B cell (primary cell): ENCODE measurements around the gene CYTIP. TPM values are rescaled to one million over a fixed set of nuclear protein-coding genes. Genes with fewer than 3 reads are reported as not detected.

Experiments
- ATAC-seq: fragments of 200-7000 bp; cut with Tn5 transposase; one replicate; pipeline ENCODE4 v1.10.0; 2021; ENCODE audit warnings: low read depth, mild to moderate bottlenecking, moderate number of reproducible peaks, moderate library complexity
- CTCF ChIA-PET: fragments of 350-600 bp; sonication (Branson Sonifier 250); formaldehyde crosslinking; loops from one replicate; lab custom pipeline; 2021; ENCODE audit warnings: antibody characterized with exemption, inconsistent platforms; lab: Charles Lee
- POLR2A ChIA-PET: fragments of 350-600 bp; sonication (Branson Sonifier 250); formaldehyde crosslinking; loops from one replicate; lab custom pipeline; 2021; ENCODE audit warnings: antibody characterized with exemption; lab: Charles Lee
- DNase-seq: peaks from one replicate; pipeline ENCODE4 v3.0.0; 2013
- H2AFZ ChIP-seq: 2 replicates; pipeline ENCODE4 v1.6.1; 2012; ENCODE audit warnings: mild to moderate bottlenecking, low read depth, low read length; ENCODE audit not compliant: insufficient read depth, poor library complexity, severe bottlenecking
- H3K27ac ChIP-seq, 2 donors: 1 replicate in 1 of 2; 2 replicates in 1 of 2; pipeline ENCODE4 v1.5.1; 2012 to 2013; ENCODE audit warnings: low read length in 2 of 2, mild to moderate bottlenecking in 2 of 2, moderate library complexity in 1 of 2
- H3K27me3 ChIP-seq, 4 experiments: fragments of 200-600 bp in 1 of 4; sonication (generic) in 1 of 4; replicated peaks in 1 of 4; 1 replicate in 2 of 4; 2 replicates in 2 of 4; pipeline versions ENCODE4 v1.6.1 to v1.7.0; 2013 to 2016; ENCODE audit warnings: low read length in 3 of 4, mild to moderate bottlenecking in 2 of 4, mixed read lengths in 1 of 4, moderate library complexity in 1 of 4; ENCODE audit not compliant: insufficient read depth in 4 of 4, control insufficient read depth in 3 of 4; ENCODE audit errors: control extremely low read depth in 1 of 4
- H3K36me3 ChIP-seq, 2 experiments: replicated peaks in 1 of 2; 1 replicate in 1 of 2; 2 replicates in 1 of 2; pipeline versions ENCODE4 v1.6.1 to v1.7.1; 2013; ENCODE audit warnings: low read length in 1 of 2; ENCODE audit not compliant: insufficient read depth in 2 of 2, control insufficient read depth in 1 of 2; ENCODE audit errors: control extremely low read depth in 1 of 2, extremely low read depth in 1 of 2
- H3K4me1 ChIP-seq, 2 donors: fragments of 200-600 bp in 1 of 2; sonication (generic) in 1 of 2; 1 replicate in 1 of 2; 2 replicates in 1 of 2; pipeline versions ENCODE4 v1.5.1 to v1.6.1; 2013 to 2017; ENCODE audit warnings: low read length in 2 of 2; ENCODE audit not compliant: control insufficient read depth in 2 of 2, insufficient read depth in 2 of 2
- H3K4me2 ChIP-seq: replicated peaks from 2 replicates; pipeline ENCODE3; 2012; ENCODE audit warnings: mild to moderate bottlenecking, low read depth, low read length; ENCODE audit not compliant: poor library complexity, severe bottlenecking
- H3K4me3 ChIP-seq, 5 experiments: fragments of 200-600 bp in 1 of 5; sonication (generic) in 1 of 5; 1 replicate in 3 of 5; 2 replicates in 2 of 5; pipeline versions ENCODE4 v1.5.1 to v1.7.0; 2011 to 2016; ENCODE audit warnings: low read length in 4 of 5, mild to moderate bottlenecking in 4 of 5, low read depth in 2 of 5, control low read depth in 1 of 5, moderate library complexity in 1 of 5; ENCODE audit not compliant: insufficient read depth in 1 of 5; ENCODE audit errors: control extremely low read depth in 1 of 5, extremely low read depth in 1 of 5
- H3K79me2 ChIP-seq: fragments of 200-600 bp; sonication (generic); one replicate; pipeline ENCODE4 v1.6.0; 2016; ENCODE audit warnings: low read length; ENCODE audit not compliant: control insufficient read depth, insufficient read depth
- H3K9ac ChIP-seq: fragments of 200-600 bp; sonication (generic); 2 replicates; pipeline ENCODE4 v1.6.1; 2017; ENCODE audit warnings: mild to moderate bottlenecking, low read length, moderate library complexity
- H3K9me3 ChIP-seq, 3 donors: one replicate each; pipeline versions ENCODE4 v1.6.1 to v1.7.1; 2013; ENCODE audit warnings: low read length in 2 of 3; ENCODE audit not compliant: control insufficient read depth in 2 of 3, insufficient read depth in 1 of 3; ENCODE audit errors: control extremely low read depth in 1 of 3
- H4K20me1 ChIP-seq: 2 replicates; pipeline ENCODE4 v1.6.0; 2012; ENCODE audit warnings: mild to moderate bottlenecking, low read length; ENCODE audit not compliant: insufficient read depth, control insufficient read depth, poor library complexity, severe bottlenecking
- H3K27ac Mint-ChIP-seq: one replicate; pipeline ENCODE4 v1.8.0; 2021; ENCODE audit warnings: mixed read lengths
- H3K27me3 Mint-ChIP-seq: one replicate; pipeline ENCODE4 v1.8.0; 2021; ENCODE audit warnings: mixed read lengths
- H3K4me1 Mint-ChIP-seq: one replicate; pipeline ENCODE4 v1.8.0; 2021; ENCODE audit warnings: mixed read lengths
- H3K4me3 Mint-ChIP-seq: one replicate; pipeline ENCODE4 v1.8.0; 2021; ENCODE audit warnings: mixed read lengths
- H3K9me3 Mint-ChIP-seq: one replicate; pipeline ENCODE4 v1.8.0; 2022; ENCODE audit warnings: mixed read lengths; ENCODE audit not compliant: insufficient read depth
- CTCF ChIP-seq: fragments of 200-600 bp; IDR thresholded peaks from one replicate; pipeline ENCODE4 v1.8.0; 2022; ENCODE audit warnings: antibody characterized with exemption, mild to moderate bottlenecking
- EZH2 ChIP-seq: IDR thresholded peaks from 2 replicates; pipeline ENCODE4 v1.6.1; 2012; ENCODE audit warnings: borderline replicate concordance, low read depth, mild to moderate bottlenecking, moderate library complexity, low read length; ENCODE audit not compliant: insufficient read depth, poor library complexity, severe bottlenecking
- WGBS: methylation state at CpG from one replicate; pipeline ENCODE4 v1.1.5; 2013; ENCODE audit warnings: missing lambda C conversion rate; ENCODE audit not compliant: insufficient coverage; 5-methylcytosine and 5-hydroxymethylcytosine counted together
- intact Hi-C: fragments of 100-400 bp; cut with micrococcal nuclease; formaldehyde crosslinking; loops from one replicate; pipeline ENCODE4 v1.10.0; 2022
- polyA plus RNA-seq: library from polyadenylated mRNA; depleted of rRNA; stranded (reverse); fragments of >200 nt; gene quantifications from 2 replicates; pipeline ENCODE4 v1.2.3, GENCODE V29; 2012
- total RNA-seq, 2 donors: library from RNA; stranded (reverse); fragments of 120-200 nt in 1 of 2; gene quantifications; 1 replicate in 1 of 2; 2 replicates in 1 of 2; pipeline versions ENCODE4 v1.2.3 to v1.2.4, GENCODE V29; 2013 to 2022

Gene CYTIP
- total and polyA plus RNA-seq, 2 donors (not counting 1 experiment from before 2014, with no cell fraction given) = 73.0 to 327 TPM

GRCh38 chr2:157367704-157368103 is 76.2 kb downstream of the CYTIP start:
- no peak for TF ChIP-seq CTCF
- TF ChIP-seq EZH2 = no peak
- Histone ChIP-seq H3K36me3 (no peaks in the 10 kb centered on the region), H3K9ac (no peak overlapping the region), H3K79me2 (no peaks in the 10 kb centered on the region), H3K4me2 (no peak overlapping the region), H4K20me1 (no peaks in the 10 kb centered on the region), H3K4me1 (peaks cover 13 to 21% of the 10 kb centered on the region in 2 donors), H3K9me3 (peaks cover 0 to 2% (median 1%) of the 10 kb centered on the region in 3 donors), H3K27me3 (no peaks in the 10 kb centered on the region), H3K27ac (no peak overlapping the region), H2AFZ (no peak overlapping the region), H3K4me3 (no peak overlapping the region)
- ChIA-PET CTCF (interaction anchor here (0.7 kb wide), 1 partner anchor 31 kb away, joined by 4 read pairs; no protein-coding TSS in a partner anchor), POLR2A (no interaction called here)
- DNase-seq (no peak), ATAC-seq (no peak)
- H3K4me3 Mint-ChIP-seq = no peak overlapping the region
- H3K27me3 Mint-ChIP-seq = no peaks in the 10 kb centered on the region
- peaks cover 20% of the 10 kb centered on the region for H3K4me1 Mint-ChIP-seq
- intact Hi-C loops = no loop called here
- 100% methylated on average over 1 of the region's 1 CpG for WGBS
- no peak overlapping the region for H3K27ac Mint-ChIP-seq
- H3K9me3 Mint-ChIP-seq = peaks cover 3% of the 10 kb centered on the region

Other genes starting within 250 kb of the CYTIP start
- gene GALNT5, start 186.4 kb downstream of the CYTIP start, total RNA-seq = not detected in 2 replicates
- gene GALNT5, start 186.4 kb downstream of the CYTIP start, polyA plus RNA-seq = not detected in 2 replicates
- gene ERMN, start 118.3 kb downstream of the CYTIP start, total RNA-seq = 11.9 and 12.6 TPM in 2 replicates
- gene ERMN, start 118.3 kb downstream of the CYTIP start, polyA plus RNA-seq = 2.7 and 3.5 TPM in 2 replicates
- gene ACVR1C, start 184.8 kb upstream of the CYTIP start, total RNA-seq = 0.39 and 0.52 TPM in 2 replicates
- 0.06 and 0.24 TPM in 2 replicates for gene ACVR1C, start 184.8 kb upstream of the CYTIP start, polyA plus RNA-seq